Lower leg skin (tissue), 3 donors: ENCODE data around the gene ADCY1.

Experiments used
- POLR2A ChIP-seq, 2 donors: fragments of 450-650 bp; IDR thresholded peaks; one replicate each; pipeline ENCODE4 v1.6.1; 2016 to 2017; ENCODE audit warnings: antibody characterized with exemption in 2 of 2, mild to moderate bottlenecking in 1 of 2, moderate library complexity in 1 of 2
- TF ChIP-seq, protein P1 (sequence below), 3 donors: fragments of 450-650 bp; IDR thresholded peaks; one replicate each; pipeline ENCODE4 v1.5.1; 2016; ENCODE audit warnings: antibody characterized with exemption in 3 of 3, mild to moderate bottlenecking in 3 of 3, moderate library complexity in 2 of 3

GRCh38 chr7:45584261-45585210 lies 10.4 kb downstream of the ADCY1 start:
- TF ChIP-seq POLR2A (IDR thresholded peaks at IDR 0.05) = no peak
- TF ChIP-seq, protein P1, sequence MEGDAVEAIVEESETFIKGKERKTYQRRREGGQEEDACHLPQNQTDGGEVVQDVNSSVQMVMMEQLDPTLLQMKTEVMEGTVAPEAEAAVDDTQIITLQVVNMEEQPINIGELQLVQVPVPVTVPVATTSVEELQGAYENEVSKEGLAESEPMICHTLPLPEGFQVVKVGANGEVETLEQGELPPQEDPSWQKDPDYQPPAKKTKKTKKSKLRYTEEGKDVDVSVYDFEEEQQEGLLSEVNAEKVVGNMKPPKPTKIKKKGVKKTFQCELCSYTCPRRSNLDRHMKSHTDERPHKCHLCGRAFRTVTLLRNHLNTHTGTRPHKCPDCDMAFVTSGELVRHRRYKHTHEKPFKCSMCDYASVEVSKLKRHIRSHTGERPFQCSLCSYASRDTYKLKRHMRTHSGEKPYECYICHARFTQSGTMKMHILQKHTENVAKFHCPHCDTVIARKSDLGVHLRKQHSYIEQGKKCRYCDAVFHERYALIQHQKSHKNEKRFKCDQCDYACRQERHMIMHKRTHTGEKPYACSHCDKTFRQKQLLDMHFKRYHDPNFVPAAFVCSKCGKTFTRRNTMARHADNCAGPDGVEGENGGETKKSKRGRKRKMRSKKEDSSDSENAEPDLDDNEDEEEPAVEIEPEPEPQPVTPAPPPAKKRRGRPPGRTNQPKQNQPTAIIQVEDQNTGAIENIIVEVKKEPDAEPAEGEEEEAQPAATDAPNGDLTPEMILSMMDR (IDR thresholded peaks at IDR 0.05) = no peak
